Smooth muscle cell (in vitro differentiated cells): Measurements from ENCODE around the gene GFOD1. TPM values are rescaled to one million over a fixed set of nuclear protein-coding genes. Genes with fewer than 3 reads are reported as not detected.

Source experiments
- DNase-seq: peaks from one replicate; lab custom pipeline; 2025; ENCODE audit not compliant: unreplicated experiment; lab: John Stamatoyannopoulos, UW
- H2AFZ ChIP-seq: fragments of 200-600 bp; sonication (generic); 2 replicates; pipeline ENCODE4 v1.6.0; 2016; ENCODE audit warnings: antibody characterized with exemption, low read depth, mild to moderate bottlenecking
- H3F3A ChIP-seq: fragments of 200-600 bp; sonication (generic); 2 replicates; pipeline ENCODE4 v1.6.0; 2017; ENCODE audit warnings: antibody characterized with exemption, low read depth
- H3K27ac ChIP-seq: fragments of 200-600 bp; sonication (generic); 2 replicates; pipeline ENCODE4 v1.5.1; 2016; ENCODE audit warnings: low read depth, mild to moderate bottlenecking
- H3K27me3 ChIP-seq: fragments of 200-600 bp; sonication (generic); 2 replicates; pipeline ENCODE4 v1.6.1; 2016; ENCODE audit warnings: low read depth, mild to moderate bottlenecking
- H3K36me3 ChIP-seq: fragments of 200-600 bp; sonication (generic); 2 replicates; pipeline ENCODE4 v1.5.1; 2016; ENCODE audit warnings: low read depth
- H3K4me1 ChIP-seq: fragments of 200-600 bp; sonication (generic); 2 replicates; pipeline ENCODE4 v1.5.1; 2016; ENCODE audit warnings: low read depth
- H3K4me2 ChIP-seq: fragments of 200-600 bp; sonication (generic); 2 replicates; pipeline ENCODE4 v1.6.0; 2016; ENCODE audit warnings: mild to moderate bottlenecking
- H3K4me3 ChIP-seq: fragments of 200-600 bp; sonication (generic); 2 replicates; pipeline ENCODE4 v1.5.1; 2016; ENCODE audit warnings: mild to moderate bottlenecking
- H3K79me2 ChIP-seq: fragments of 200-600 bp; sonication (generic); 2 replicates; pipeline ENCODE4 v1.6.0; 2016; ENCODE audit warnings: low read depth, mild to moderate bottlenecking
- H3K9ac ChIP-seq: fragments of 200-600 bp; sonication (generic); 2 replicates; pipeline ENCODE4 v1.6.0; 2016; ENCODE audit warnings: low read depth
- H3K9me3 ChIP-seq: fragments of 200-600 bp; sonication (generic); replicated peaks from 2 replicates; pipeline ENCODE4 v1.5.1; 2016; ENCODE audit warnings: low read depth
- H4K20me1 ChIP-seq: fragments of 200-600 bp; sonication (generic); 2 replicates; pipeline ENCODE4 v1.6.0; 2016; ENCODE audit warnings: low read depth
- WGBS: methylation state at CpG from one replicate; pipeline ENCODE4 v1.1.7; 2016; ENCODE audit warnings: low lambda C conversion rate; 5-methylcytosine and 5-hydroxymethylcytosine counted together
- polyA plus RNA-seq: library from polyadenylated mRNA; unstranded; fragments of >200 nt; fragmentation: Nextera tagmentation; extraction: Ambion mirVana; gene quantifications from 2 replicates; pipeline ENCODE4 v1.2.1, GENCODE V29; 2016
- total RNA-seq: library from RNA; depleted of rRNA; stranded (reverse); fragments of >200 nt; gene quantifications from 2 replicates; pipeline ENCODE4 v1.2.3, GENCODE V29; 2014
- TF ChIP-seq, protein P1 (sequence below): fragments of 200-600 bp; sonication (generic); IDR thresholded peaks from 2 replicates; pipeline ENCODE4 v1.5.1; 2017; ENCODE audit warnings: borderline replicate concordance, mild to moderate bottlenecking, antibody characterized with exemption; ENCODE audit not compliant: insufficient read depth, poor library complexity, severe bottlenecking

Gene GFOD1
- total and polyA plus RNA-seq, 2 experiments from 2014 or later = 9.6 to 14.0 TPM

DNA sequence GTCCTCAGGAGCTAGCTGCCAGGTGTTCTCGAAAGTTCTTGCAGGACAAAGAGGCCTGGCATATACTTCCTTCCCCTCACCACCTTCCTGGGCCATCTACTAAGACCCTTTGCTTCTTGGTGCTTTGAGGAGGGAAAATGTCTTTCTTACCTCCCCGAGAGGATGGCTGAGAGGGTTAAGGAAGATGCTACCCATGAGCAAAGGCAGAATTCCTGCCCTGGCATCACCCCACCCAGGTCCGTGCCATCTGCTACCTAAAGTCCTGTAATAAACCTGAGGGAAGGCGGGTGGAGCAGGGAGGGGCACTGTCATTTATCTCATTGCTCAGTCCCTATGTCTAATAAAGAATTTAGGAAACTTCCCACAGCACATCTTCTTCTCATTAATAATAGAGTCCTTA is 16.2 kb downstream of the GFOD1 start:
- Histone ChIP-seq H3K36me3 (no peaks in the 10 kb centered on the region), H3K79me2 (peaks cover 67% of the 10 kb centered on the region), H2AFZ (no peak overlapping the region), H3K27ac (no peak overlapping the region), H3K9ac (no peak overlapping the region), H3K4me1 (no peaks in the 10 kb centered on the region), H3K4me3 (no peak overlapping the region), H3F3A (no peaks in the 10 kb centered on the region), H4K20me1 (no peaks in the 10 kb centered on the region), H3K27me3 (no peaks in the 10 kb centered on the region), H3K4me2 (no peak overlapping the region), H3K9me3 (no peaks in the 10 kb centered on the region)
- TF ChIP-seq, protein P1, sequence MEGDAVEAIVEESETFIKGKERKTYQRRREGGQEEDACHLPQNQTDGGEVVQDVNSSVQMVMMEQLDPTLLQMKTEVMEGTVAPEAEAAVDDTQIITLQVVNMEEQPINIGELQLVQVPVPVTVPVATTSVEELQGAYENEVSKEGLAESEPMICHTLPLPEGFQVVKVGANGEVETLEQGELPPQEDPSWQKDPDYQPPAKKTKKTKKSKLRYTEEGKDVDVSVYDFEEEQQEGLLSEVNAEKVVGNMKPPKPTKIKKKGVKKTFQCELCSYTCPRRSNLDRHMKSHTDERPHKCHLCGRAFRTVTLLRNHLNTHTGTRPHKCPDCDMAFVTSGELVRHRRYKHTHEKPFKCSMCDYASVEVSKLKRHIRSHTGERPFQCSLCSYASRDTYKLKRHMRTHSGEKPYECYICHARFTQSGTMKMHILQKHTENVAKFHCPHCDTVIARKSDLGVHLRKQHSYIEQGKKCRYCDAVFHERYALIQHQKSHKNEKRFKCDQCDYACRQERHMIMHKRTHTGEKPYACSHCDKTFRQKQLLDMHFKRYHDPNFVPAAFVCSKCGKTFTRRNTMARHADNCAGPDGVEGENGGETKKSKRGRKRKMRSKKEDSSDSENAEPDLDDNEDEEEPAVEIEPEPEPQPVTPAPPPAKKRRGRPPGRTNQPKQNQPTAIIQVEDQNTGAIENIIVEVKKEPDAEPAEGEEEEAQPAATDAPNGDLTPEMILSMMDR = no peak
- DNase-seq = no peak
- WGBS = 73% methylated on average over 4 of the region's 4 CpGs

DNA sequence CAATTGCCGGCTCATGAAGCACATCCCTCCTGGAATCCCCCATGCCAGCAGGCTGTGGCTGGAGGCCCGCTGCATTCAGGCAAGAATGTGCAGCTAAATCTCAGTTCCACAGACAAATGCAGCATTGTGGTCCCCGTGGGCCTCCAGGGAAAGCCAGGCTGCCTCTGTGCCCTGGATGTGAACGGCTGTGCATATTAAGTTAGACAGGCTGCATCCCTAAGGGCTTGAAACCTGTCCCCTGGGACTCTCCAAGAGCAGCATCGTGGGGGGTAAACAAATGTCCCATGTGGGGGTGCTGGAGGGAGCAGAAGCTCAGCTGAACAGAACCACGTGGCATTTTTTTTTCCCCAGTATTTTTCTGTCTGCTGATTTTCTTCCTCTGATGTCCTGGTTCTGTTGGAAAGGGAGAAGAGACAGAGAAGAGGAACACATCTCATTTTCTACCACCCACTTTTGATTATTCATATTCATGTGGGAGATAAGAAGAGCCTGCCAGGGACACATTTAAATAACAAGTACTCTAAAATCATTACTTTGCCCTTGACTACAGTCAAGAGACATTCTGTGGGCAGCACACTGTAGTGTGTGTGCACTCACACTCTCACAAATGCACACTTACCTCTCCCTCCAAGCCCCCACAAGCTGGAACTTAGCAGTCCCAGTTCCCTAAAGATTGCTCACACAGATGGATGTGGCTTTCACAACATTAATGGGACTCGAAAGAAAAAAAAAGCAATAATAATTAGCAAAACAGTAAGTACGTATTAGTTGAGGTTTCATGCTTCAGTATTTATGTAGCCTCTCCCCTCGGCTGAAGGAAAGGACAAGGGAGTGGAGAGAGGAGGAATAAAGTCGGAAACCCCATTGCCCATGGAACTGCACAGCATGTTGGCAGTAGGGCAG is 16.9 kb downstream of the GFOD1 start:
- H3K9ac ChIP-seq = no peak overlapping the region

DNA sequence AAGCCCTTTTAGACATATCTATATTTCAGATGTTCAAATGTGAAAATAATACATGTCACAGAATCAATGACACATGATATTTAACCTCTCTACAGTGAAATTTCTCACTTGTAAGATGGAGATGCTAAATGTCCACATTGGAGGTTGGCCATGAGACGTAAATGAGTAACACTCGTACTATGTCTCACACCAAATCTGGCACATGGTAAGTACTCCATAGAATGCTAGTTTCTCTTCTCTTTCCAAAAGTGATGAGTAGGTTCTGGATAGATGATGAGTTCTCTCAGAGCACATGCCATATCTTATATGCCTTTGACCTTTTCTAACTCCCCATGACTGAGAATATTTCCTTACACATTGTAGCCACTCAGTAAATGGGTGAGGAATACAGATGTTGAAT is 17.7 kb downstream of the GFOD1 start:
- no peaks in the 10 kb centered on the region for H3K27me3 ChIP-seq
- no peak overlapping the region for H3K4me3 ChIP-seq
- WGBS = 98% methylated on average over 2 of the region's 2 CpGs
- peaks cover 57% of the 10 kb centered on the region for H3K79me2 ChIP-seq
- H3K9ac ChIP-seq = no peak overlapping the region
- H3K27ac ChIP-seq = no peak overlapping the region
- H3K36me3 ChIP-seq = no peaks in the 10 kb centered on the region
- TF ChIP-seq, protein P1 = no peak
- H4K20me1 ChIP-seq = no peaks in the 10 kb centered on the region
- H2AFZ ChIP-seq = no peak overlapping the region
- no peak overlapping the region for H3K4me2 ChIP-seq
- no peak for DNase-seq
- H3K4me1 ChIP-seq = no peaks in the 10 kb centered on the region
- no peaks in the 10 kb centered on the region for H3F3A ChIP-seq
- H3K9me3 ChIP-seq = no peaks in the 10 kb centered on the region

More for the DNA sequence above, 16.9 kb downstream of the GFOD1 start:
- H3K4me1 ChIP-seq = no peaks in the 10 kb centered on the region
- DNase-seq = no peak
- peaks cover 61% of the 10 kb centered on the region for H3K79me2 ChIP-seq
- H2AFZ ChIP-seq = no peak overlapping the region
- H3K36me3 ChIP-seq = no peaks in the 10 kb centered on the region
- no peaks in the 10 kb centered on the region for H3K27me3 ChIP-seq
- TF ChIP-seq, protein P1 = no peak
- H3K4me2 ChIP-seq = no peak overlapping the region
- H3K4me3 ChIP-seq = no peak overlapping the region
- no peaks in the 10 kb centered on the region for H3F3A ChIP-seq
- no peaks in the 10 kb centered on the region for H4K20me1 ChIP-seq
- 64% methylated on average over 10 of the region's 10 CpGs for WGBS
- no peak overlapping the region for H3K27ac ChIP-seq
- no peaks in the 10 kb centered on the region for H3K9me3 ChIP-seq
